NCI-H128 (cell line): ENCODE data around the gene MYO10.
A peak's percentile ranks its signal among the peaks of the same experiment; 100 is the strongest.

Experiments
- DNase-seq: peaks from one replicate; lab custom pipeline; 2025; ENCODE audit not compliant: unreplicated experiment; lab: John Stamatoyannopoulos, UW

The MYO10 gene

DNA sequence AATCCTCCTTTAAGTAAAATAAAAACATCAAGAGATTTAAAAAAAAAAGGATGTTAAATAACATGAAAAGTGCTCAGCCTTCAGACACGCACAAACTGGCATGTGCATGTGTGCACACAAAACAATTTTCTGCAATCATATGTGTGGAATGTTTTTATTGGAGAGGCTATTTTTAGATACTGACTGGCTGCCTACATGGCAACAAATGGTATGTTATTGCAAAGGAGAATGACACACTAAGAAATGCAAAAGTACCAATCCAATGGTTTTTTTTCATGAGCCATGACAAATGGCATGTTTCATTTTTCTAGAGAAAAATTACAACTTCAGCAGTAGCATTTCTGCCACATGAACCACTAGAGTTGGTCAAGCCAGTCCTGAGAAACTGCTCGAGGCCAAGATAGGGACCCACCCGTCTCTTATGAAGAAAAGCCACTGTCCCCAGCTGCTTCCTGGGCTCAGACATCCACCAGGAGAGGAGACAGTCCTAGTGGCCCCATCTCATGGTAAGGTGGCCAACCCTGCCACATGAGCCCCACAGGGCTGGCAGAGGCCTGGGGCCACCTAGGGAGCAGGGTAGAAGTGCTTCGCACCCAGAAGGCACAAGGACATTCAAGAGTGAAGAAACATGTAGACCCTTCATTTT lies 116.4 kb downstream of the MYO10 start:
- no peak for DNase-seq

DNA sequence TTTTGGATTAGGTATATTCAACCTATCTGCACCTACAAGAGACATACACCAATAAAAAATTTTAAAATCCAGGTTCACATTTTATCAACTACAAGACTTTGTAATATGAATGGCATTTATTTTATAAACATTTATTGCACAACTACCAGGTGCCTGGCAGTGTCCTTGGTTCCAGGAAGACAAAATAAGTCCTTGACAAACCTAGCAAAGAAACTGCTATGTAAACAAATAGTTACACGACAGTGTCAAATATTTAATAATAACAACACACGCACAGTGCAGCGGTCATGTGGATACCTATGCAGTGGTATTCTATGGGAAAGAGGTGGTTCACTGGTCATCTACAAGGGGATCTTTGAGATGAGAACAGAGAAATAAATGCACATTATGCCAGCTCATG lies 120.7 kb downstream of the MYO10 start:
- DNase-seq = no peak

DNA sequence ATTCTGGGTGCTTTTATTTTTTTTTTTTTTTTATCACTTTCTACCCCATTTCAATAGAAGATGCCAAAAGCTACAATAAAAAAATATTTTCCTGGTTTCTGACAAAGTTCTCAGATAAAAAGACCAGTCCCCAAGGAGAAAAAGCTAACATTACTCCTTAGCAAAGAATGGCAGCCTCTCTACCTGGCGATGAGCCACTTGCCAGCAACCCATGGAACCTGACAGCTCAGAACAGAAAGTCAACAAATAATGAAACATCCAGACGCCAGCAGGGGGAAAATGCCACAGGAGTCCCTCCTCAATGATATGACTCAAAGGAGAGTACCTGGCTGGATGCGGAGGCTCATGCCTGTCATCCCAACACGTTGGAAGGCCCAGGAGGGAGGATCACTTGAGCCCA lies 123.2 kb downstream of the MYO10 start:
- no peak for DNase-seq

DNA sequence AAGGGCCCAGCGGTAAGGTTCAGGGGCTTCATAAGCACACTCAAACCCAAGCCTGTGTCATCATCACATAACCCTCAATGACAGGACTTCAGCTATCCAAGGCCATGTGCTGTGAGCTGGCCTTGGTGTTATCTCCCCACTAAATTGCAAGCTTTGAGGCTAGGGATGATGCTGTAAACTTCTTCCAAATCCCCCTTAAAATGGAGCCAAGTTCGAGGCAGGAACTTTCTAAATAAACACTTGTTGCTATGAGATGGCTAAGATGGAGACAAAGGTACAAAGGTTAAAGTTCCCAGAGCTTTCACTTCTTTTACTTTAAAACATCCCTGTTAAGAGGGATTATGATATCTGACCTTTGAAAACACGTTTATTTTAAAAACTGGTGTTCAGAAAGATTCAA lies 123.6 kb downstream of the MYO10 start:
- no peak for DNase-seq

DNA sequence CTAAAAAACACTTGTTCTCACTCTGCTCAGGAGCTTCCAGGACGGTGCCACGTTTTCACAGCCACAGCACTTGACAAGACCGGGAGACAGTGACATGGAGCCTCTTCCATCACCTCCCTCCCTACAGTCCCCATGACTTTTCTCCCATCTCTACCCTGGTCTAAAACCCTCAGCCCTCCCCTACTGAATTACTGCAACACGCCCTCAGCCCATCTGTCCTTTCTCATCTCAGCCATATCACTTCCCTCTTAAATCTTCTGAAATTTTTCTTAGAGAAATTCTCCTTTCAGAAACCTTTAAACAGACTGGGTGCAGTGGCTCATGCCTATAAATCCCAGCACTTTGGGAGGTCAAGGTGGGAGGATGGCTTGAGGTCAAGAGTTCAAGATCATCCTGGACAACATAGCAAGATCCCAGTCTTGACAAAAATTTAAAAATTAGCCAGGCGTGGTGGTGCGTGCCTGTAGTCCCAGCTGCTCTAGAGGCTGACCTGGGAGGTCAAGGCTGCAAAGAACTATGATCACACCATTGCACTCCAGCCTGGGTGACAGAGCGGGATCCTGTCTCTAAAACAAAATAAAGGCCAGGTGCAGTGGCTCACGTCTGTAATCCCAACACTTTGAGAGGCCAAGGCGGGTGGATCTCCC lies 125.8 kb downstream of the MYO10 start:
- no peak for DNase-seq

DNA sequence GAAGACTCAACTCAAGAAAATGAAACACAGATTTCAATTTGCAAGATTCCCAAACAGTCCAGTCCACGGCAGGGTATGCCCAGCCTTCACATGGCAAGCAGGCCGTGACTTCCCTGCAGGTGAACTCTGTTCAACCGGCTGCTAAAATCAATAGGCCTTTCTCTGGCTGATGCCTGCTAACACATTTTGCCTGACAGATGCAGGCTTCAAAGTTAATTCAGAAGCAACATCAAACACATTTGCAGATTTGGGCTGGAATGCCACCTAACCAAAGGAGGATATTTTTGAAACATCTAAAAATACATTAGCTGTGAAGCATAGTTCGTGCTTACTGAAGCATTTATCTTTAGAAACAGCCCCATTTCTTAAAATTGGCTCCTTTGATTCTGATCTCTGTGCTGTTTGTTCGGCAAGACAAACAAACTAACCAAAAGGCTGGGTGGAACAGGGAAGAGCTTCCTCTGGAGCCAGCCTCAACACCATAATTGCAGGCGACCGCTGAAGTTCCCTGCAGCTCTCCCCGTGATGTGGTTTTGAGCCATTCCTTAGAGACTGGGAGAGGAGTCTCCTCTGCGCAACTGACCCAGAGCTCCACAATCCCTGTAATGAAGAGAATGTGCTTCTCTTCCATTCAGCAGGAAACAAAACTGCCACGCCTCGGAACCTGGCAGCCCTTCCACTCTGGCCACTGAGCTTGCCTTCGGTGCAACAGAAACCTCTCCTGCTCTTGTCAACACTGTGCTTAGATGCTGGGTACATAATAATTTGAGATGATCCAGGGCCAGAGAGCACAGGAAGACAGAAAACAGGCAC lies 126.5 kb downstream of the MYO10 start:
- DNase-seq = no peak

DNA sequence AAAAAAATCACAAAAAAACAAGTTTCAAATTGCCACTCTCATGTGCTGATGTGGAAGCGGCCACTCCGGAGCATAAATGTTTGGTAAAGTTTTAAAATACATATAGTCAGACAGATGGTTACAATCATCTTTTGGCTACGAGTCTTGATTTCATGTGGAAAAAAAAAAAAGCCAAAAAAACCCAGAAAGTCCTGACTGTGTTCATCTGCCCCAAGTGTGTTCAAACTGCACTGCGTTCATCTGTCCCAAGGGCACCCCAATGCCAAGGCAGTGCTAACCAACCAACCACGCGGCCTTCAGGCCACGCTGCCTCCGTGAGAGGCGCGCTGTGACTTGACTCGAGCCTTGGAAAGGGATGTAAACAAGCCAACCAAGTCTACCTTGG lies 127.1 kb downstream of the MYO10 start:
- DNase-seq = no peak

DNA sequence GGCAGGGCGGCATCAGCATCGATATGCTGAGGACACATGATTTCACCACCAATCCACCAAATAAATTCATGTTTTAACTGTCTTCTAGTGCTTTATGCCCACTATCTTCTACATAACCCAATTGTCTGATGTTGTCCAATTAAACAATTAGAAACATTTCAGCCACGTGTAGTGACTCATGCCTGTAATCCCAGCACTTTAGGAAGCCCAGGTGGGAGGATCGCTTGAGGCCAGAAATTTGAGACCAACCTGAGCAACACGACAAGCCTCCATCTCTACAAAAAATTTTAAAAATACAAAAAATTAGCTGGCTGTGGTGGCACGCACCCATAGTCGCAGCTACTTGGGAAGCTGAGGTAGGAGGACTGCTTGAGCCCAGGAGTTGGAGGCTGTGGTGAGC lies 128.1 kb downstream of the MYO10 start:
- no peak for DNase-seq

DNA sequence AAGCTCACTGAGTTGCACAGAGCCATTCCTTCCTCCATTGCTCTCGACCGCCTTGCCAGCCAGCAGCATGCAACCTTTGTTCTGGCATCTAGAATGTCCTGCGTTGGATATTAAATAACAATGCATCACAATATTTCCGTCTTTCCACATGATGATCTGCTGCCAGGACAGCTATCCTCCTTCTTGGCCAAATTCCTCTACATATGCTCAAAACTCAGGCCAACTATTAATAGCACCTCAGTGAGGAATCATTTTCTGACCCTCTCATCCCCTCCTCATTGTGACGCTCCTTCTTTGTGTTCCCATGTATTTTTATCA lies 128.6 kb downstream of the MYO10 start:
- DNase-seq = no peak

DNA sequence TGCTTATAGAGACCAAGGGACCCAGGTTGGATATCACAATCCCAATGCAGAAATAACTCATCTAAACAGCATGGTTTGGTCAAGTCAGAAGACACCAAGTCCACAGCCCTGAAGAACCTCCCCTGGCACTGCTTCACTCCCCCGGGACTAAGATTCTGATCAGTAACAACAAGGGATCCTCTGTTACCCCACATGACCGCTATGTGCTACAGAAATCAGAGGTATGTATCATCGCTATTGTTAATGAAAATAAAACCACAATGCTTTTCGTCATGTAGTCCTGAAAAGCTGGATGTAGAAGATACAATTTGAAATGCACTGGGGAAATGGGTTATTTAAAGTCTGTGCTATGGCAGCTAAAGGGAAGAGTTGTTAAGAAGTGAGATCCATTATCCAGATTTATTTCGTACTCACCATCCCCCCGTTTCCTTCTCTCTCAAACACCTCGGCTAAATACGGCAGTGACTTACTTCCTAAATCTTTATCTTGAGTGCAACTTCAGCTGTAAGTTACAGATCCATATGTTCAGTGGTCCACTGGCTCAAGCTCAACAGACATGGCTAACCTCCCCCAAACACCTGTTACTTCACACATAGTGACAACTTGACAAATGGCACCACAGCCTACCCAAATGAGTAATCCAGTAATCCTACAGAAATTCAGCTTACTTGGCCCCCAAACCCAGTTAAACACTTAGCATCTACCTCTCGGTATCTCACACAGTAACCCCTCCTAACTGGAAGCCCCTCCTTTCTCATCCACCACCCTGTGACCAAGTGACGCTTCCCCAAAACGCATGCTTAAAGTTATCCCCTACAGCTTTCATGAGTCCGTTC lies 129.2 kb downstream of the MYO10 start:
- DNase-seq = no peak

DNA sequence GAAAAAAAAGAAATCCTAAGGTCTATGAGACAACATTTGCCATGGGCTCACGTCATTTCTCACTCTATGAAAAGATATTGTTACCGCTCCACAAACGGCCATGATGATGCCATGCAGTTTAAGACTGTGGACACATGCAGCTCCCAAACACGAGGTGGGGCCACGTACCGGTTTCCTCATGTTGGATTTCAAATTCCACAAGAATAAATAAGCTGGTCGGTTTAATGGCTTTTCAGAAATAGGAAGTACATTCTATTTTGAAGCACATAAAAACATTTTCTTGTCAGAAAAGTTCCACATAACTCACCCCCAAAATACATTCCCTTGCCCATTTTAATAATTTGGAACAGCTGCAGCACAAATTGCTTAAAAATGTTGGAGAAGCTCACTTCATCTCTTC lies 130.6 kb downstream of the MYO10 start:
- DNase-seq = no peak

DNA sequence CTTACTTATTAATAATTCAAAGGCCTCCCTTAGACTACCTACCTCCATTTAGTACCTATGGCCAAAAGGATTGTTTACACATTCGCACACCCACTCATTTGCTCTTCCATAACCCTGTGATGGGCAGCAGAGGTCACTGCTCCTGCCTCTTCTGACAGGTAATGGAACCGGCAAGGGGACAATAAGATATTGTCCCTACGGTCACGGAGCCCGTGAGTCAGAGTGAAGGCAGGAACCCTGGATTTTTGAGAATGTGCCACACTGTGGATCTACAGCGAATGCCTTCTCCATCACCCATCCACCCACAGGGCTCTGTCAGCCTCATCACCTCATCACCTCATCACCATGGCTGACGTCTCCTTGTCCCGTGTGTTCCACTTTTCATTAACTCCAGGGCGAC lies 132.3 kb downstream of the MYO10 start:
- no peak for DNase-seq

DNA sequence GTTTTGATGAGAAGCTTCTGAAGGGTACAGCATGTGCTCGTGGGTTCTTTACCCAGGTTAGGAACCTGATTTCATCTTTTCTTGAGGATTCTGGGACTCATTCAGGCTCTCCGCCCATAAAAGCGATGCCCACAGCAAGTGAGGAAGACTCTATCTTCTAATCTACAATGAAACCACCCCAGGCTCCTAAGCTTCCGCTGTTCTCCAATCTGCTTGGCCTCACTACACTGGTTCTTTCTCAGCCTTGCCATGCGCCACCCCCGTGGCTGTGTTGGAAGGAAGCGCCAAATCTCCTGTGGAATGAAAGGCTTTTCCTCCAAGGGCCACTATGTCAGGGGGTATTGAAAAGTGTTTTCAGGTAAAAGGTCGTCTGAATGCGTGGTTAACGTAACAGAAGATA lies 135.6 kb downstream of the MYO10 start:
- DNase-seq = no peak

DNA sequence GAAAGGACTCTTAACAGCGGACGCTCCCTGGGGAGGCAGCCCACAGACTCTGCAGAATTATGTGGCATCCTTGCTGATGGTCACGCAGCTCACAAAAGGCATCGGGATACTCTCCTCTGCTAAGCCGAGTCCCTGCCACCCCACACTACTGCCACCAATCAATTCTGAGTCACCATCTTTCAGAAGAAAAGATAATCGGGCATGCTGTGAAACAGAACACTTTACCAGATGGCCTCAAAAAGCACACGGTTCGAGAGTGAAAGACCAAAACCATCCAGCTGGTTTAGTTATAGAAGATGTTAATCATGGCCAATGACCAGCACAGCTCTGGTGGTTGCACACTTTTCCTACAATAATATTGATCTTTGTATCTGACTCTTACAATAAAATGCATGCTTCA lies 136.3 kb downstream of the MYO10 start:
- no peak for DNase-seq

DNA sequence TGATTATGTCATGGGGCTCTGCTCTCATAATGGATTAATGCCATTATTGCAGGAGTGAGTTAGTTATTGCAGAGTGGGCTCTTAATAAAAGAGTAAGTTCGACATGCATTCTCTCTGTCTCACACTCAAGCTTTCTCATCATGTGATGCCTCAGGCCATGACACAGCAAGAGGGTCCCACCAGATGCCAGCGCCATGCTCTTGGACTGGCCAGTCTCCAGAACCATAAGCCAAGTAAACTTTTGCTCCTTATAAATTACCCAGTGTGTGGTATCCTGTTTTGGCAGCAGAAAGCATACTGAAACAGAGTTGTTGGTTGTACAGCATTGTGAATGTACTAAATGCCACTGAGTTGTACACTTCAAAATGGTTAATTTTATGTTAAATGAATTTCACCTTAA lies 138.1 kb downstream of the MYO10 start:
- no peak for DNase-seq

DNA sequence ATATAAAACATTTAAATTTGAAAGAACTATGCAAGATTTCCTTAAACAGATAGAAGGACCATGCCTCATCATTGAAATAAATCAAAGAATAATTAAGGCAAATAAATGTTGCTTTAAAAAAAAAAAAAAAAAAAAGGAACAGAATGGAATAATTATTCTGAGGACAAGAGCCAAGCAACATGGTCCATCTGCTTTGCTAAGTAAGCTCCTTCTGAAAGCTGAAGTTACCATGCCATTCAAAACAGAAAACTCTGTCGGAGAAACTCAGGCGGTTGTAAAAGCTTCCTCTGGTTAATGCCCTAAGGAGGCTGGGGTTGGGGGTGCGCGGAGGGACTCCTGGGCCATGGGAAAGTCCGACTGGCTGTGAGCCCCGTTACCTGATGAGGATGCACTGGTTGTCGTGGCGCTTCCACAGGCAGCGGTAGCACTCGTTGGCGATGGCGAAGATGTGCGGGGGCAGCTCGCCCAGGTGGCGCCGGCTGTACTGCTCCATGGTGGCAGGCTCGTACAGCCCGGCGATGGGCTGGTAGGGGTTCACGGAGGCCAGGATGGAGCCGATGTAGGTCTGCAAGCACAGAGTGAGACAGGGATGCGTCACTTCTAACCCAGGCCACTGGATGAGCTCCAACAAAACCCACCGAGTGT lies 141.7 kb downstream of the MYO10 start:
- no peak for DNase-seq

DNA sequence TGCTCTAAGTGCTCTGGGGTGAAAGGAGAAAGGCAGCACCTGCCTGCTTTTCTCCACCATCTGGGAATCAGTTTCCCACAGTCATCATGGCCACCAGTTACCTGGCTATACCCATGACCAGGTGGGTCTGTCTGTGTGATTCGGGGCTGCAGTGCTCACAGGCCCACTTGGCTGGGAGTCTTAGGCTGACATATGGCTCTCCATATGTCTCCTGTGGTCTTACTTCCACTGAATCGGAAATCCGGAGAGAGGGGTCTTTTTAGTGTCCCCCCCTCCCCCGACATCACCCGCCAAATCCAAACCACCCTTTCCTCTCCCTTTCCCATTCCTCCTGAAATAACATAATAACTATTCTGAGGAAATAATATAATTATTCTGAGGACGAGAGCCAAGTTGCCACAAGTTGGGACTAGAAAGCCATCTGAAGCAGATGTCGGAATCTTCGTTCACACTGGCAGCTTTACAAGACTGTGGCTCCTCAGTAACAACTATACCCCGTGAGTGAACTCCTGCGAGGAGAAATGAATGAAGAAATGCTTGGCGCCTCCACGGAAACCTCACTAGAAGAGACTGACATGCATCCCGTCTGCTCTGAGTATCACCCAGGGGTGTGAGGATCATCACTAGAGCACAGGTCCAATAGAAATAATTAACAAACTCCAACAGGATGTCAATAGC lies 143.4 kb downstream of the MYO10 start:
- no peak for DNase-seq

DNA sequence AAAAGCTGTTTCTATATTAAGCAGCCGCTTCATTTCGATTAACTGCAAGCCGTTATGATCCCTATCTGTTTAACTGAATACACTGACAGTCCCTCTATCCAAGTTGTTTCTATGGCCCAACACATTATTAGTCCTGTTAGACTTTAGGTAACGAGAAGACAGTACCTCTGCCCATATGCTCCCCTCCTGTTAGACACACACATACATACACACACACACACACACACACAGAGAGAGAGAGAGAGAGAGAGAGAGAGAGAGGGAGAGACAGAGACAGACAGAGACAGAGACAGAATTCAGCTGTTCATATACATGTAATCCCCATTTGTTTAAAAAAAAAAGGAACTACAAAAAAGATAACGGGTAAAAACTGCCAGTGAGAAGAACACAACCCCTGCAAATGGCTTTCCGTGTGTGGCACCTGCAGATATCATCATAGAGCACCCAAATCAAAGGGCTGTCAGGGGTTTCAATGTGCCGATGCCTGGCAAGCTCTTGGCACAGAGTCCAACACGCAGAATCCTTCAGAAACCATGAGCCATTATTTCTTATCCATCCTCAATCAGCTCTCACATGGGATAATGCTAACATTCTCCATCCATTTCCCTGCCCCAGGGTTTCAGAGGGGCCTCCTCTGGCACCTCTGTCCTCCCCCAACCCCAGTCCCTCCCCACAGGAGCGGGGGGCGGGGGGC lies 144.0 kb downstream of the MYO10 start:
- DNase-seq = no peak

DNA sequence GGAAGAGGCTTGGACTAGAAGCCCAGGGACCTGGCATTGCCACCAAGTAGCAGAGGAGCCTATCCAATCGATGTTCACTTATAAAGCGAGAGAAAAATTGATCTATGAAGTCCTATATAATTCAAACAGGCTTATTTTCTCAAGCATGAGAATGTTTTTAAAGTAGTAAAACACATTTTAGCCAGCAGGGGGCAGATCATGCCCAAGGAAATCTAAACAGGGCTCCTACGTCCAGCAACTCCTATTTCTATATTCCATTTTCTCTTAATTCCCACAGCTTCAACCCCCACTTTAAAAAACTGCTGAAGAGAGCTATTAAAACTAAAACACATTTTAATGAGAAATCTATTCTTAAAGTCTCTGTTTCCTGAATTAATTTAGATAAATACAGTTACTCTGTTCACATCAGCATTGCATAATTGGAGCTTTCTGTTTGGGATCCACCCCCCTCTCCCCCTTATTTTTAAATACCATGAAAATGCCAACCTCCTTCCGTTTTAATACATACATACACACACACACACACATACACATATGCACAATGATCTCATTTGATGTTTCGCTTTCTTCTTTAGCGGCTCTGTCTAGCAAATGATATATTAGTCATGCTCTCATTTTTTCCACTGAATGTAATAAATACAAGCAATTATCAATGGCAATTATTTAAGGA lies 144.9 kb downstream of the MYO10 start:
- DNase-seq = peak; percentile 10
